HL-60 (cell line): Measurements from ENCODE around the gene EFCAB8.

Source experiments
- DNase-seq, 2 experiments: peaks; one replicate each; pipeline ENCODE4 v3.0.0-alpha.2; 2010 to 2020; ENCODE audit warnings: low read depth in 1 of 2, low spot score in 1 of 2
- H3K27ac ChIP-seq: fragments of 250-450 bp; sonication (Bioruptor Pico); replicated peaks from 2 replicates; pipeline ENCODE4 v1.5.1; 2020; ENCODE audit warnings: mild to moderate bottlenecking, moderate library complexity
- H3K27me3 ChIP-seq: fragments of 250-450 bp; sonication (Bioruptor Pico); 2 replicates; pipeline ENCODE4 v1.5.1; 2021; ENCODE audit warnings: mild to moderate bottlenecking, moderate library complexity; ENCODE audit not compliant: insufficient read depth, poor library complexity, severe bottlenecking
- H3K4me3 ChIP-seq: replicated peaks from 2 replicates; pipeline ENCODE4 v1.5.1; 2011; ENCODE audit warnings: mild to moderate bottlenecking, control low read depth, low read length; ENCODE audit not compliant: insufficient read depth
- CTCF ChIP-seq: IDR thresholded peaks from one replicate; pipeline ENCODE4 v1.5.1; 2011; ENCODE audit warnings: low read length, control low read depth, inconsistent platforms; ENCODE audit not compliant: insufficient read depth
- GABPA ChIP-seq: IDR thresholded peaks from 2 replicates; pipeline ENCODE4 v1.6.1; 2012; ENCODE audit warnings: low read depth
- POLR2AphosphoS5 ChIP-seq: IDR thresholded peaks from 2 replicates; pipeline ENCODE4 v1.6.1; 2012; ENCODE audit warnings: low read depth
- REST ChIP-seq: IDR thresholded peaks from 2 replicates; pipeline ENCODE4 v1.6.1; 2012; ENCODE audit warnings: low read depth; ENCODE audit not compliant: insufficient replicate concordance
- SPI1 ChIP-seq: IDR thresholded peaks from 2 replicates; pipeline ENCODE4 v1.6.1; 2012; ENCODE audit warnings: low read depth, mild to moderate bottlenecking, borderline replicate concordance

Gene EFCAB8

GRCh38 chr20:32986331-32986966 lies 127.7 kb downstream of the EFCAB8 start:
- Histone ChIP-seq H3K4me3 (no peak overlapping the region), H3K27ac (no peak overlapping the region), H3K27me3 (no peaks in the 10 kb centered on the region)
- DNase-seq, result no peak
- TF ChIP-seq CTCF (no peak), POLR2AphosphoS5 (no peak), GABPA (no peak), REST (no peak), SPI1 (no peak)

- Histone ChIP-seq H3K27ac (no peak overlapping the region), H3K27me3 (no peaks in the 10 kb centered on the region), H3K4me3 (no peak overlapping the region)
- no peak for TF ChIP-seq GABPA
- TF ChIP-seq REST, result no peak
- TF ChIP-seq CTCF, result no peak
- no peak for TF ChIP-seq SPI1
- TF ChIP-seq POLR2AphosphoS5, result no peak
- no peak for DNase-seq
Observed at GRCh38 chr20:32987044-32987825, 128.5 kb downstream of the EFCAB8 start.

- H3K27ac ChIP-seq, result no peak overlapping the region
- no peaks in the 10 kb centered on the region for H3K27me3 ChIP-seq
- DNase-seq, result no peak
- no peak overlapping the region for H3K4me3 ChIP-seq
- no peak for TF ChIP-seq SPI1
- TF ChIP-seq CTCF, result no peak
- no peak for TF ChIP-seq GABPA
- TF ChIP-seq REST, result no peak
- no peak for TF ChIP-seq POLR2AphosphoS5
Observed at GRCh38 chr20:32988008-32988407, 129.3 kb downstream of the EFCAB8 start.
